HepG2 (cell line): ENCODE data around the gene SCYGR5. TPM values are rescaled to one million over a fixed set of nuclear protein-coding genes. Genes with fewer than 3 reads are reported as not detected.

ENCODE experiments used
- ARNTL ChIP-seq: sonication (generic); formaldehyde crosslinking; IDR thresholded peaks from 2 replicates; pipeline ENCODE4 v1.4.0; 2020; ENCODE audit warnings: mild to moderate bottlenecking, missing genetic modification reagents
- ATF7 ChIP-seq, 2 experiments: fragments of 450-650 bp in 1 of 2; sonication (generic) in 1 of 2; formaldehyde crosslinking in 1 of 2; IDR thresholded peaks; 2 replicates each; pipeline versions ENCODE4 v1.4.0 to v1.6.1; 2016 to 2020; ENCODE audit warnings: antibody characterized with exemption in 1 of 2, mild to moderate bottlenecking in 1 of 2, missing genetic modification reagents in 1 of 2
- BCL3 ChIP-seq: sonication (generic); formaldehyde crosslinking; IDR thresholded peaks from 2 replicates; pipeline ENCODE4 v1.5.1; 2020; ENCODE audit warnings: mild to moderate bottlenecking, missing genetic modification reagents, moderate library complexity
- CHD4 ChIP-seq: fragments of 200-600 bp; sonication (generic); IDR thresholded peaks from 2 replicates; pipeline ENCODE4 v1.7.0; 2017; ENCODE audit warnings: mild to moderate bottlenecking, low read length, borderline replicate concordance
- CREB1 ChIP-seq, 2 experiments: fragments of 450-650 bp in 1 of 2; IDR thresholded peaks; 2 replicates each; pipeline ENCODE4 v1.6.1; 2016 to 2017; ENCODE audit warnings: control low read depth in 1 of 2, mild to moderate bottlenecking in 1 of 2, missing compliant biosample characterization in 1 of 2, missing genetic modification characterization in 1 of 2
- CSRNP1 ChIP-seq: sonication (generic); formaldehyde crosslinking; IDR thresholded peaks from 2 replicates; pipeline ENCODE4 v1.8.1; 2023; ENCODE audit warnings: mild to moderate bottlenecking, missing genetic modification reagents
- FOXA3 ChIP-seq: IDR thresholded peaks from 2 replicates; pipeline ENCODE4 v1.6.1; 2016; ENCODE audit warnings: missing genetic modification reagents, missing compliant biosample characterization
- MAFF ChIP-seq: IDR thresholded peaks from 2 replicates; pipeline ENCODE4 v1.6.1; 2011; ENCODE audit warnings: low read depth, low read length, improper control_type of control experiment
- MEF2D ChIP-seq: sonication (generic); formaldehyde crosslinking; IDR thresholded peaks from 2 replicates; pipeline ENCODE4 v1.5.1; 2020; ENCODE audit warnings: mild to moderate bottlenecking, missing genetic modification reagents
- MYC ChIP-seq: sonication (generic); formaldehyde crosslinking; IDR thresholded peaks from 2 replicates; pipeline ENCODE4 v1.9.0; 2021; ENCODE audit warnings: missing genetic modification reagents, borderline replicate concordance
- NBN ChIP-seq: fragments of 450-650 bp; conservative IDR thresholded peaks from 2 replicates; pipeline ENCODE4 v1.6.1; 2017
- NFYB ChIP-seq: sonication (generic); formaldehyde crosslinking; IDR thresholded peaks from 2 replicates; pipeline ENCODE4 v1.4.0; 2020; ENCODE audit warnings: missing genetic modification reagents
- RBFOX2 ChIP-seq: fragments of 200-400 bp; formaldehyde crosslinking; IDR thresholded peaks from 2 replicates; pipeline ENCODE4 v1.6.1; 2017; ENCODE audit warnings: low read depth, mild to moderate bottlenecking, low read length
- SMAD1 ChIP-seq: sonication (generic); formaldehyde crosslinking; IDR thresholded peaks from 2 replicates; pipeline ENCODE4 v1.4.0; 2020; ENCODE audit warnings: missing genetic modification reagents, low read depth, mild to moderate bottlenecking, borderline replicate concordance
- TCF12 ChIP-seq, 2 experiments: fragments of 450-650 bp in 1 of 2; sonication (generic) in 1 of 2; formaldehyde crosslinking in 1 of 2; IDR thresholded peaks; 2 replicates each; pipeline versions ENCODE4 v1.6.1 to v1.8.0; 2017 to 2022; ENCODE audit warnings: antibody characterized with exemption in 1 of 2, mild to moderate bottlenecking in 1 of 2, missing genetic modification reagents in 1 of 2, moderate library complexity in 1 of 2
- THYN1 ChIP-seq: sonication (generic); formaldehyde crosslinking; IDR thresholded peaks from 2 replicates; pipeline ENCODE4 v1.8.1; 2023; ENCODE audit warnings: low read depth, mild to moderate bottlenecking, moderate library complexity, missing genetic modification reagents, borderline replicate concordance
- YEATS2 ChIP-seq: sonication (generic); formaldehyde crosslinking; IDR thresholded peaks from 2 replicates; pipeline ENCODE4 v1.4.0; 2020; ENCODE audit warnings: missing genetic modification reagents, borderline replicate concordance
- YY1 ChIP-seq: IDR thresholded peaks from 2 replicates; pipeline ENCODE4 v1.6.1; 2011; ENCODE audit warnings: low read length, low read depth, moderate library complexity, mild to moderate bottlenecking; ENCODE audit not compliant: insufficient read depth, insufficient replicate concordance
- ZBTB7B ChIP-seq: sonication (generic); formaldehyde crosslinking; IDR thresholded peaks from 2 replicates; pipeline ENCODE4 v1.4.0; 2020; ENCODE audit warnings: missing genetic modification reagents
- ZNF737 ChIP-seq: sonication (generic); formaldehyde crosslinking; IDR thresholded peaks from 2 replicates; pipeline ENCODE4 v1.5.0; 2020; ENCODE audit warnings: missing genetic modification reagents, mild to moderate bottlenecking, borderline replicate concordance
- ZNF768 ChIP-seq: sonication (generic); formaldehyde crosslinking; IDR thresholded peaks from 2 replicates; pipeline ENCODE4 v1.4.0; 2020; ENCODE audit warnings: missing genetic modification reagents
- ZNF790 ChIP-seq: sonication (generic); formaldehyde crosslinking; IDR thresholded peaks from 2 replicates; pipeline ENCODE4 v1.8.0; 2022; ENCODE audit warnings: missing genetic modification reagents, mild to moderate bottlenecking, borderline replicate concordance
- polyA plus RNA-seq, 8 experiments: library from polyadenylated mRNA; depleted of rRNA in 3 of 8; stranded (reverse) in 7 of 8; unstranded in 1 of 8; fragments of >200 nt; fragmentation: Illumina TruSeq in 4 of 8; extraction: Trizol in 4 of 8; gene quantifications; 2 replicates each; pipeline versions ENCODE4 v1.2.1 to v1.2.3, GENCODE V29; 2011 to 2016; ENCODE audit warnings: low read depth in 4 of 8, missing spikeins in 1 of 8, mixed read lengths in 1 of 8; ENCODE audit not compliant: insufficient read depth in 1 of 8
- total RNA-seq, 5 experiments: library from RNA; depleted of rRNA; stranded (reverse); fragments of >200 nt; fragmentation: Illumina TruSeq; extraction: Trizol; gene quantifications; 2 replicates each; pipeline ENCODE4 v1.2.3, GENCODE V29; 2016; ENCODE audit warnings: low read depth in 1 of 5

SCYGR5 gene
- total and polyA plus RNA-seq, 2 of the 13 experiments (the other 11 are each of a cell fraction or from before 2014, with no cell fraction given), result not detected

- TF ChIP-seq CSRNP1 (CRISPR knock-in tag) (peak; percentile 53; the same call in 1 of the 2 replicates), NFYB (CRISPR knock-in tag) (no peak), CREB1 (IDR thresholded peaks at IDR 0.05) (no peak), CREB1 (CRISPR knock-in tag; IDR thresholded peaks at IDR 0.05) (peak; percentile 65; the same call in 1 of the 2 replicates), YEATS2 (CRISPR knock-in tag) (peak; percentile 30; the same call in 1 of the 2 replicates), MAFF (peak; percentile 29; the same call in 1 of the 2 replicates), ATF7 (IDR thresholded peaks at IDR 0.05) (no peak), ATF7 (CRISPR knock-in tag; IDR thresholded peaks at IDR 0.05) (peak; percentile 40; the same call in 1 of the 2 replicates), BCL3 (CRISPR knock-in tag) (no peak), ZNF768 (CRISPR knock-in tag) (peak; percentile 22; the same call in 1 of the 2 replicates), SMAD1 (CRISPR knock-in tag) (no peak), CHD4 (0 out of 2 replicates have a peak, but pooled peaks have one; percentile 63), MYC (CRISPR knock-in tag) (no peak), FOXA3 (CRISPR knock-in tag) (peak; percentile 88), YY1 (peak; percentile 43), ZNF790 (CRISPR knock-in tag) (no peak), ZNF737 (CRISPR knock-in tag) (no peak), TCF12 (IDR thresholded peaks at IDR 0.05) (no peak), TCF12 (CRISPR knock-in tag; IDR thresholded peaks at IDR 0.05) (peak; percentile 40; the same call in 1 of the 2 replicates), RBFOX2 (no peak), MEF2D (CRISPR knock-in tag) (0 out of 2 replicates have a peak, but pooled peaks have one; percentile 31), NBN (no peak), THYN1 (no peak), ZBTB7B (CRISPR knock-in tag) (peak; percentile 57; the same call in 1 of the 2 replicates), ARNTL (CRISPR knock-in tag) (0 out of 2 replicates have a peak, but pooled peaks have one; percentile 60)
These were observed 22.5 kb upstream of the SCYGR5 start (continued) for GRCh38 chr2:227643990-227644551.
